ENCODE results near the gene AOAH.

The AOAH gene, protein sequence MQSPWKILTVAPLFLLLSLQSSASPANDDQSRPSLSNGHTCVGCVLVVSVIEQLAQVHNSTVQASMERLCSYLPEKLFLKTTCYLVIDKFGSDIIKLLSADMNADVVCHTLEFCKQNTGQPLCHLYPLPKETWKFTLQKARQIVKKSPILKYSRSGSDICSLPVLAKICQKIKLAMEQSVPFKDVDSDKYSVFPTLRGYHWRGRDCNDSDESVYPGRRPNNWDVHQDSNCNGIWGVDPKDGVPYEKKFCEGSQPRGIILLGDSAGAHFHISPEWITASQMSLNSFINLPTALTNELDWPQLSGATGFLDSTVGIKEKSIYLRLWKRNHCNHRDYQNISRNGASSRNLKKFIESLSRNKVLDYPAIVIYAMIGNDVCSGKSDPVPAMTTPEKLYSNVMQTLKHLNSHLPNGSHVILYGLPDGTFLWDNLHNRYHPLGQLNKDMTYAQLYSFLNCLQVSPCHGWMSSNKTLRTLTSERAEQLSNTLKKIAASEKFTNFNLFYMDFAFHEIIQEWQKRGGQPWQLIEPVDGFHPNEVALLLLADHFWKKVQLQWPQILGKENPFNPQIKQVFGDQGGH

DNA sequence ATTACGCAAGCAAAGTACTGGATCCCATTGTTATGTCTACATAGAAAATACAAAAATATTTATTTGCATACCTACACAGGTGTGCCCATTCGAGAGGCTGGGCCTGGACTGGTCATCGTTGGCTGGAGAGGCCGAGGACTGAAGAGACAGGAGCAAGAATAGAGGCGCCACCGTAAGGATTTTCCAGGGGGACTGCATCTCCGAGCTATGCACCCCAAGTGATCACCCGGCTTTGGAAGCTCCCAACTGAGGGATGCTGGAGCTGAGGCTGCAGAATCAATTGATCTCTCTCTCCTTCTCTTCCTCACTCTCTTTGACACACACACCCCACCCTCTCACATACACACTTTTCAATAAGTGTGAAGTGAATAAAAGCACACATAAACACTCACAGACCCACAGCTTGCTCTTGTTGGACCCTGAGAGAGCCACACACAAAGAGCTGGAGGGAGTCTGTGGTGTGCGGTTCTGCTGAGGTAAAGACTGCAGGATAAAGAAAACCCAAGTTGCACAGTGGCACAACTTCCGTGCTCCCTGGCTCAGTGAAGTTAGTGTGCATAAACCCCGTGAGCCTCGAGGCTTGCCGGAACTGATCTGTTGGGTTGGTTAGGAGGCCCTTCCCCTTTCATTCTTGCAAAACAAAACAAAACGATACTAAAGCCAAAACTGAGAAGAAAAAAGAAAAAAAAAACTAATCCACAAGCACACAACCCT, at the start of gene AOAH:
Gene AOAH (minus strand): TSS at position 544 of the 714 bp plus-strand sequence. CDS start 346 bp downstream, at position 198.
- DNase-seq (ENCODE audit: low read depth), result no peak

DNA sequence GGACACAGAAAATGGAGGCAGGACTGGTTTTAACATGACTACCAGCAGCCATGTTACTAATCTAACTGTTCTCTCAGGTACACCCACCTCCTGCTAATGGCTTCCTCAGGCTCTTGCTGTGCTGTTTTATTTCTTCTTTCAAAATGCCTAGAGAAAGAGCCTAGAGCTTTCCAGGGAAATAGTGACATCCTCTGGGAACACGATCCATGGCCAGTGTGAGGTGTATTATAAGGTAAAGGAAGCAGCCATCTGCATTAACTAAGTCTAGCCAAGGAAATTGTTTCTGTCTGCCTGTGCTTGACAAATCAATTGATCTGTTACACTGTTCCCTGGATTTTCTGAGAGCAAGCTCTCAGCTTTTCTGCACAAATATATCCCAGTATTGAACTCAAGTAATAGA, 42.2 kb upstream of the AOAH start:
- no peak for DNase-seq (ENCODE audit: low read depth)

DNA sequence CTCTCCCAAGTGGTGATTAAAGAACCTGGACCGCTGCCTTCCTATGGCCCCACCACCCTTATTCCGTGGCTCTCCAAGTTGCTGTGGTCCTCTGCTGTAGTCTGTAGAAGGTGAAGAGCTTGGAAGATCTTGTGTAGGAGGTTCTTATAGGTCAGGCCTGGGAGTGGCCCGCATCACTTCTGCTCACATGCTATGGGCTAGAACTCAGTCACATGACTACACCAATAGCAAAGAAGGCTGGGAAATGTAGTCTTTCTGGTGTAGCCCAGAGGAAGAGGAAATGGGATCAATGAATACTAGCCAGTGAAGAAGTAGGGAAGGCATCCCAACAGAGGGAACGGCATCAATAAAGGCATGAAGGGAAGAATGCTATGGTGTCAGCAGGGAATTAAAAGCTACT, 41.3 kb upstream of the AOAH start:
- DNase-seq (ENCODE audit: low read depth), result no peak

DNA sequence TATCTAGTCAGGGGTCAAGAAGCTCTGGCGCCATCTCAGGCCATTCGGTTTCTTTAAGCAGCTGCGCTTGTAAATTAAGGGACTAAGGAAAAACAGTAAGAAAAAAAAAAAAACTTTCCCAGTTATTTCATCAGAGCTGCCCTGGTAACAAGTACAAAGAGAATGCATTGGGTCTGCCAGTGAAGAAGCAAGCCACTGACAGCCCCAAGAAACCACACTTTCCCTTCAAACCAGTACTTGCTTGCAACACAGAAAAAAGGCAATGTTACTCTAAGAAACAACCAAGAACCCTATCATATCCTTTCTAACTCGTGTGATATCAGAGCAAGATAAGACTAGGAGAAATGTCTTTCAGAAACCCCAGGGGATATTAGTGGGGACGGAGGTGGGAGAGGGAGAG, 40.6 kb upstream of the AOAH start:
- DNase-seq (ENCODE audit: low read depth), result no peak

DNA sequence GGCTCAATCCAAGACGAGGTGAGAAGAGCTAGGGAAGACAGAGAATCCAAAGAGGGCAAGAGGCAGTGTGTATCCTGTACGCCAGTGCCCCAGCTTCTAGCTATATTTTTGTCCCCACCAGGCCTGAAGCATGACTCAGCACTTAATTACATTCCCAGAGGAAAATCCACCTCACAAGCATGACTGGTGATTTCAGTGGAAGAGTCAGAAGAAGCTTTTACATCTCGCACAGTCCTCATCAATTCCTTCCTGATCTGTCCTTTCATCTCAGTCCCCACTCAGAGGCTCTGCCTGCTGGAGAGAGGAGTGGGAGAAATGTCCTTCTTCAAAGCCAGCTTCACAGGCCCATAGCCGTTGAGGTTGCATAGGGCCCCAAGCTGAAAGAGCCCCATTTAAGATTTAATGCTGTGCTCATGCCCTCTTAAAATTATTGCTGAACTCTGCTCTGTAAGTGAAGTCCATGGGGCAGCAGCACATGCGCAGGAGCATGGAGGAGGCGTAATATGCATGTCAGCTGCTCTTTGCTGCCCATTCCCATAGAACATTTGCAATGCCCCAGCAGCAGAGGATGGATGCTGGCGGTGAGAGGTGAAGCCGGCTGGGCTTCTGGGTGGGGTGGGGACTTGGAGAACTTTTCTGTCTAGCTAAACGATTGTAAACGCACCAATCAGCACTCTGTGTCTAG, 39.0 kb upstream of the AOAH start:
- no peak for DNase-seq (ENCODE audit: low read depth)

DNA sequence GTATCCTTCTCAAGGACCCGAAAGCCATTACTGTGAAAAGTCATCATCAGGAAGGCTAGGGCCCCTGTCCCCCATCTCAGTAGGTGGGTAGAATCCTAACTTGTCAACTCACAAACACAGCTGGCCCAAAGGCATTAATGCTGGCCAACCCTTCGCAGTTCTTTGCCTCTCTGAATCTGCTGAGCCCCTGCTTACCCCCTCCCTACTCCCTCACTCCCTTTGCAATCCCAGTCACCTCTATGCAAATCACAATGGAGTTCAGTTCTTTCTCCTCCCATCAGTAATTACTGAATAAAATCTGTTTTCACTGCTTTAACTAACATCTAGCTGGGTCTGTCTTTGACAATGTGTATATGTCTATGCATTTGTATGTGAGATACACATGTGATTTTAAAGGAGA, 38.1 kb upstream of the AOAH start:
- DNase-seq (ENCODE audit: low read depth), result no peak

DNA sequence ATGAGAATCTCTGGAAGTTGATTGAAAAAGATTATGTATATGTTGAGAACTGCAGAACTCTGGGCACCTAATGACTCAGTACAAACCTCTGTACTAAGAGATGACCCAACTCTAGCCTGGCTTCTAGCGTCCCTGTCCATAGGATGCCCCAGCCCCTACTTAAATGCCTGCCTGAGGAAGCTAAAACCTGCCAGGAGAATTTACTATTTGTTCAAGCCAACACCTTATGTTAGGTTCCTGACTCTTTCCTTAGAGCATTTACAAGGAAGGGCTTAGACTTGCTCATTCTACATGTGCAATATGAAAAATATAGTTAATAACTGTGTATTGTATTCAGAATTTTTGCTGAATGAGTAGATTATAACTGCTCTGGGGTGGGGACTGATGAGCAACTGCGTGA, 37.5 kb upstream of the AOAH start:
- no peak for DNase-seq (ENCODE audit: low read depth)

DNA sequence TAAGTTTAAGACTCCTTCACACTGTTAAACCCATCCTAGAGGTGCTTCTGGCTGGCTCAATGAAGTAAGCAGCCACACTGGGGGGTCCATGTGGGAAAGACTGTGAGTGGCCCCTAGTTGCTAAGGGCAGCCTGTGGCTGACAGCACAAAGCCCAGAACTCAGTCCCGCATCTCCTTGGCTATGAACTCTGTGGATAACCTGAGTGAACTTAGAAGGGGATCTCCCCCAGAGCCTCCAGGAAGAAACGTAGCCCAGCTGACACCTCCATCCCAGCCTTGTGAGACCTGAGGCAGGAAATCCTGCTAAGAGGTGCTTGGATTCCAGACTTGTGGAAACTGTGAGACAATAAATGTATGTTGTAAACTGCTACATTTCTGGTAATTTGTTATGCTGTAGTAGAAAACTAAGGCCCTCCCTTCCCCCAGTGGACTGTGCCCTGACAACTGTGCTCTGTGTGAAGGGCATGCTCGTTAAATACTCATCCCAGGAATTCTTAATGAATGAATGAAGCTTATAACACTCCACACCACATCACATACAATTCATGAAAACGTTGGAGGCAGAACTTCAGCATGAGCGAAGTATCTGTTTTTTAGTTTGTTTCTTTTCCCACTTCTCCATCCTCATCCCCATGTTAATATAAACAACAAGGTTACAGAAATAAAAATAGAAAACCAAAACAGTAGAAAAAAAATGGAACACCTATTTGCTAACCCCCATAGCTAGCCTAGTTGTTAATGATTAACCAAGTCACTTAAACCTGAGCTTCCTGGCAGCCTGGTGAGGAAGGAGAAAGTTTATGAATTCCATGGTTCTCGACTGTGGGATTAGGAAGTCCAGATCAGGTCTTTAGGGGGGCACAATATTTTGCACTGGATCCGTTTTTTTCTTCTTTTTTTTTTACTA, 36.8 kb upstream of the AOAH start:
- DNase-seq (ENCODE audit: low read depth), result no peak

DNA sequence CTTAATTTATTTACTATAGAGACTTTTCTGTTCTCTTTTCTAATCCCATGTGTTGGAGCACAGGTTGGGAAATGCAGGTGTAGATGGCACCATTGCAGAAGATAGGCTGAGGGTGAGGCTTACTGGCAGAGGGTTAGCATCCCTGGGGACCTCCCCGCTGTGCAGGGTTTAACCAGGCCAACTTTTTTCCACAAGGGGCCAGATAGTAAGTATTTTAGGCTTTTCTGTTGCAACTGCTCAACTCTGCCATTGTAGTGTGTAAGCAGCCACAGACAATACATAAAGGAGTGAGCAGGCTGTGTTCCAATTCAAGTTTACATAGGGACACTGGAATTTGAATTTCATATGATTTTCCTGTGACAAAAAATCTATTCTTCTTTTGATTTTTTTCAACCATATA, 34.6 kb upstream of the AOAH start:
- DNase-seq (ENCODE audit: low read depth), result no peak

DNA sequence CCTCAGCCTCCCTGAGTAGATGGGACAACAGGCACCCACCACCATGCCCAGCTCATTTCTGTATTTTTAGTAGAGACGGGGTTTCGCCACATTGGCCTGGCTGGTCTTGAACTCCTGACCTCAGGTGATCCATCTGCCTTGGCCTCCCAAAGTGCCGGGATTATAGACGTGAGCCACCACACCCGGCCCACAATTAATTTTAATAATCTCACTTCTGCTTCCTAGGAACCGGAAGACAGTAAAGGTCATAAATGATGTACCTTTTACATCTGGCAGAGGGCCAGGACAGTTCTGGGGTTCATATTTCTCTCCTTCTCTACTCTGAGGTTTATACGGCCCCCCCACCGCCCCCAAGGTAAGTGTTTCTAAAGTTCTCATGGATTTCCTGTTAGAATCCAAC, 31.2 kb upstream of the AOAH start:
- DNase-seq (ENCODE audit: low read depth), result no peak

DNA sequence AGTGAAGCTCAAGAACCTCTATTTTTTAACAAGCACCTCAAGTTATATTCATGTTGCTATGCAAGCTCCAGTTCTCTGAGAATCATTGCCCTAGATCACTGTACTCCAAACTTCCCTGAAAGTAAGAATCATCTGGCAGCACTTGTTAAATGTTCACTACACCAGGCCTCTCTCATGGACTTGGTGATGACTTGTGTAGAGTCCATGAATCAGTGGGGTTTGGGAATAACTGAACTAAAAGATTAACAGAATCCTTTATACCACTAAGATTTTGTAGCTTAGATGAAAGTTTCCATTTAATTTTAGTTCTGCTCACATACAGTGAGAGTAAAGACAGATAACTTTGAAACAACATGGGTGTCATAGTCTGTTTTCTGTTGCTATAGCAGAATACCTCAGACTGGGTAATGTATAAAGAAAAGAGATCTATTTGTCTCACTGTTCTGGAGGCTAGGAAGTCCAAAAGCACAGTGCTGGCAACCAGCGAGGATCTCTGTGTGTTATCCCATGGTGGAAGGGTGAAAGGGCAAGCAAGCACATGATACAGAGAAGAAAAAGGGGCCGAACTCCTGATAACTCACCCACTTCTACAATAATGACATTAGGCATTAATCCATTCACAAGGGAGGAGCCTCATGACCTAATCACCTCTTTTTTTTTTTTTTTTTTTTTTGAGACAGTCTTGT, 27.9 kb upstream of the AOAH start:
- DNase-seq (ENCODE audit: low read depth), result no peak

DNA sequence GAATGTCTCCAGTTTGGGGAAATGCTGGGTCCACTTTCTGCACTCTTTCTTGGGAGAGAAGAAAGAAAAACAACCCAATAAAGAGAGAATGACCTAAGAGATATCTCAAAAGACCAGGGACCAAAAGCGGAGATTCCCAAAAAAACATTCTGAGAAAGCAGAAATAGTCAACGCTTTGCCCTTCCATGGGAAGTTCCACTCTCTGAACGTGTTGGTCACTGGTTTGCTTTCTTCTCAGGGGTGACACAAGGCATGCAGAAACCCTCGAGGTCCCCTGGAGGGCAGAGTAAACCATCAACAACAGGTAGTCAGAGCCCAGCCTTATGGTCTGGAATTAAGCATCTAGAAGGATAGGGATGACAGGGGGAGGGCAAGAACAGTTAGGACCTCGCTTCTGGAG, 26.2 kb upstream of the AOAH start:
- DNase-seq (ENCODE audit: low read depth), result no peak

DNA sequence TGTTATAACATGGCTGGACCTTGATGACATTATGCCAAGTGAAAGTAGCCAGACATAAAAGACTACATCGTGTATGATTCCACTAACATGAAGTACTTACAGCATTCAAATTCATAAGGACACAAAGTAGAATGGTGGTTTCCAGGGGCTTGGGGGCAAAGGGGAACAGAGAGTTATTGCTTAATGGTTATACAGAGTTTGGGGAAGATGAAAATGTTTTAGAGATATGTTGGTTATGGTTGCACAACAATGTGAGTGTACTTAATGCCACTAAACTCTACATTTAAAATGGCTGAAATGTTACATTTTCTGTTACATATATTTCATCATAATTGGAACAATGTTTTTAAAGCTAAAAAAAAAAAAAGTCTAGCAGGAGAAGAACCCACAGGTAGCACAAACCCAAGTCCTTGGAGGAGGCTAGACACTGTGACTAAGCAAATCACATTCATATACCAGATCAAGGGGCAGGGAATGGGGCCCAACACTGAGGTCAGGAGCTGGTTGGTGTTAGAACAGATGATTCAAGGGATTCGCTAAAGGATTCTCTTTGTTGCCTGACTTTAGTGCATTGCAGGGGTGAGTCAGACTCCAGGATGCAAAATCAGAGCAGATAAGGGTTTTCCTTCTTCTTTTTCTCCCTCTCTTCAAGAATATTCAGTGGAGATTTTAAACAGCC, 25.1 kb upstream of the AOAH start:
- DNase-seq (ENCODE audit: low read depth), result no peak

DNA sequence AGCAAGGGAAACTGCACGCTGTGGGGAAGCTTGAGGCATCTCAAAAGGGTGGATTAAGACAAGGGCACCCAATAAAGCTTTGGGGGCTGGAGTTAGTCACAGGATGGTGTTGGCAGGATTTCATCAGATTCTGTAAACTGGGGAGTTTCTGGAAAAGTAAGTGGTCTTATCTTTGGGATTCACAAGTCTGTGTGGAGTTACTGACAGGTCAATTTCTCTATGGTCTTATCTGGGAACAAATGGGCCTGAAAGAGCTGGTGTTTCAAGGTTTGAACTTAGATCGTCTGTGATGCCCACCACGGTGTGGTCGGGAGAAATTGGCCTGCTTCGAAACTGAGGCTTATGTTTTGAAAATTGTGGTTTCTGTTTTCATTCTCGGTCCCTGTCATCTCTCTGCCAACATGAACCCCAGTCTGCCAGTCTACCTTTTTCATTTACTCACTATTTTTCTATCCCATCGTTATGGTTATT, 23.8 kb upstream of the AOAH start:
- DNase-seq (ENCODE audit: low read depth), result no peak

DNA sequence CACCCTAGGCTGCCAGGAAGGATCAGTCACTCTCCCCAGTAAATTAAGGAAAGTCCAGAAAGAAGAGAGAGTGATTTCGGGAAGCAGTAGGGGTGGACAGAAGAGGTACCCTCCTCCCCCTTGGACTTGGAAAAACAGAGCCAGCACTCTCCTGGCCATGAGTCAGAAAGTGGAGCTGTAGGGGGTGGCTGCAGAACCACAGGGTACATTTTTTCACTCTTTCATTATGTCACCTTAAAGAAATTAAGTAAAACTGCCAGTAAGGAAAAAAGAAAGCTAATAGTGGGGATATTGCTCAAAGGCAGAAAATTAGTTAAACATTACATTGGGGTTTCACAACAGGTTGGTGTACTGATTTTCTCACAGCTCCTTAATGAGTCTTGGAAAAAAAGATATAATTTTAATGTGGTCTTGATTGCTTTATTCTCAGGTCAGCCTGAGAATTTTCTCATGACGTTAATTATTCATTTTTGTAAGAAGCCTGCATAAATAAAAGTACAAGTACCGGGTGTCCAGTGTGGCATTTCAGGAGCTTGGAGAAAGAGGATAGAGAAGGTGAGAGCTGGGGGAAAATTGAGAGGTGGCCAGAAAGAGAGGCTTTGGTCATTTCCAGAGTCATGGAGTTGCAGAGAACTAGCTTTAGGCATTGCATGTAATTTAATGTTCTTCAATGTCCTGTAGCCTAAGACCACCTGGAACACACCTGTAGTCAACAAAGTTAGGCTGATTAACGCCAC, 23.2 kb upstream of the AOAH start:
- no peak for DNase-seq (ENCODE audit: low read depth)

DNA sequence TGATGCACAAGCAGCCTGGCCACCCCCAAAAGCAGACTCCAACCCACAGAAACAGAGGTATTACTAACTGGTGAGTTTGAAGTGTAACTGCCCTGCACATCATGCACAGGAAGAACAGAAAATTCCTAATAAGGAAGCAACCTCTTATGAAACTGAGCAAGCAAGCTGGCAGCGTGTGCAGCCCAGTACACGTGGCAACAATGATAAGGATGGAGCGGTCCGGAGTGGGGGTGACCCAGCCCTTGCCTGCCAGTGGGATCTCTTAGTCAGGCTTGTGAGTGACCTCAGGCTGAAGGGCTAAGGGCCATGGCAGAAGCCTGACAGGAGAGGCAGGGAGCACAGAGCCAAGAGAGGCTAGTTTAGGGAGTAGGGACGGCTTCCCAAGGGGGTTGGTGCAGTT, 22.1 kb upstream of the AOAH start:
- DNase-seq (ENCODE audit: low read depth), result no peak

DNA sequence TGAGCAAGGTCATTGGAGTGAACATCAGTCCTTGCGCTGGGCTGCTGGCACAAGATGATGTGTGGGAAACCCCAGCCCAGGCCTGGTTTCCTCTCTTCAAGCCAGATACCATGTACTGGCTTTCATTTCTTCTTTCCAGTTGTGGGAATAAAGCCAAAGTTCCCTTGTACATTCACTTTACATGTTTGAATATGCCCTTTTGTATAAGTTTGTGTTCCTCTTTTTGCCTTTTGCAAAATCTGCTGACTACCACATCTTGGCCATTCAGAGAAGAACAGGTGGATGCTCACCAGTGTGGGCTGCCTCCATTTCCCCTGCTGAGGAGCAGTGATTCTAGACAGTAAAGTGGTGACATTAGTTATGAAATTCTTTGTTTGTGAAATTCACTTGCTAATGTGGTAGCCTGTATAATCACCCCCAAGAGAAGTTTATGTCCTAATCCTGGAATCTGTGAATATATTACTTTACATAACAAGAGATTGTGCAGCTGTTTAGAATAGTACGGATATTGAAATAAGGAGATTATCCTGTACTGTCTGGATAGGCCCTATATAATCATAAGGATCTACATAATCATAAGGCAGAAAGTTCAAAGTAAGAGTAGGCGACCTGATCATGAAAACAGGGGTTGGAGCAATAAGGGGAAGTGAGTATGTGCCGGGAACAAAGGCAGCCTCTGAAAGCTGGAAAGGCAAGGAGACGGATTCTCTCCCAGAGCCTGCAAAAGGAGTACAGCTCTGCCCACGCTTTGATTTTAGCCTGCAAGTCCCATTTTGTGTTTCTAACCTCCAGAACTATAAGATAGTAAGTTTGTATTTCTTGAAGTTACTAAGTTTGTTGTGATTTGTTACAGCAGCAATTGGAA, 18.8 kb upstream of the AOAH start:
- no peak for DNase-seq (ENCODE audit: low read depth)

DNA sequence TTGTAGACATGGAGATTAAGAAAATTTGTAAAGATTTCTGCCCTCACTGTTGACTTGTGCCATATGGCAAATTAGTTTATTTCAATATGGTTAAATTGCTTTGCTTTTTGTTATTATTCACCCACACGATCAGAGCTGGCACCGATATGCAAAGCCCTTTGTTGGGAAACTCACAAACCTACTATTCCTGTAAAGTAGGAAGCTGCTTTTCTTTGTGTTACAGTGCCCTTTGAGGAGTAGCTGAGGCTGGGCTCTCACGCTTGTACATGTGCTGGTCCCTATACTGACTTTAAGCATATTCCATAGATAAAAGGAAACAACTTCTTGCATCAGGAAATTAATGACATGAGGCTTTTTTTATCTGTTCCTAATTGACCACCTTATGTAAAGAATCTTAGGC, 17.6 kb upstream of the AOAH start:
- no peak for DNase-seq (ENCODE audit: low read depth)

DNA sequence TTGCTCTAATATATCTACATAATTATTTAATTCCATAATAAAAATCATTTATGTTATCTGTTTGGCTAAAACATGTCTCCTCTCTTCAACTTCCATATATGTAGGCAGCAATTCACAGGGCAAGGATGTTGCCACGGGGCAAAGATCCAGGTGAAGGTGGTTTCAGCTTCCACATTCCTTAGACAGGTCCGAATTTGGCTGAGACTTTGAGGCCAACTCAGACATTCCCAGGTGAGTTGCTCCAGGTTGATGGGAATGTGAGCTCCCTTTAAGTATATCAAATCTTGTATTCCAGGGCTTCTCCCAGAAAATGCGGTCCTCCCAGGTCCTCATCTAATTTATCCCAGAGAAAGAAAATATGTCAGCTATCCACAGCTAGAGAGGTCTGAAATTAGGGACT, 15.1 kb upstream of the AOAH start:
- DNase-seq (ENCODE audit: low read depth), result no peak

Data from HS-5 (cell line).